MCF 10A (cell line): ENCODE data around the gene GSE1. TPM values are rescaled to one million over a fixed set of nuclear protein-coding genes. Genes with fewer than 3 reads are reported as not detected.

Source experiments
- BruUV-seq: library from RNA; stranded (reverse); fragments of 400-500 nt; replicated peaks from 2 replicates; lab custom pipeline; 2021; lab: Mats Ljungman, UMichigan
- CTCF ChIA-PET: fragments of 300-600 bp; sonication (Branson Sonifier 250); formaldehyde crosslinking; extraction: SDS; loops from one replicate; lab custom pipeline; 2021; ENCODE audit warnings: antibody characterized with exemption, inconsistent platforms; lab: Yijun Ruan, JAX
- POLR2A ChIA-PET: fragments of 300-600, 350-650 bp; sonication (Branson Sonifier 250); formaldehyde crosslinking; extraction: SDS; loops from one replicate; lab custom pipeline; 2020; ENCODE audit warnings: antibody characterized with exemption, inconsistent platforms; lab: Yijun Ruan, JAX
- DNase-seq: peaks from one replicate; pipeline ENCODE4 v3.0.0-alpha.2; 2018; ENCODE audit not compliant: unreplicated experiment
- H3K27ac Mint-ChIP-seq: one replicate; pipeline ENCODE4 v1.8.0; 2022; ENCODE audit warnings: mild to moderate bottlenecking, low read depth, mixed read lengths; ENCODE audit not compliant: unreplicated experiment
- H3K27me3 Mint-ChIP-seq: one replicate; pipeline ENCODE4 v1.8.0; 2022; ENCODE audit warnings: mixed read lengths; ENCODE audit not compliant: insufficient read depth, unreplicated experiment
- H3K36me3 Mint-ChIP-seq: one replicate; pipeline ENCODE4 v1.8.0; 2022; ENCODE audit warnings: mild to moderate bottlenecking, moderate library complexity, mixed read lengths; ENCODE audit not compliant: insufficient read depth, unreplicated experiment
- H3K4me1 Mint-ChIP-seq: one replicate; pipeline ENCODE4 v1.8.0; 2022; ENCODE audit warnings: mixed read lengths; ENCODE audit not compliant: insufficient read depth, unreplicated experiment
- H3K4me3 Mint-ChIP-seq: one replicate; pipeline ENCODE4 v1.8.0; 2022; ENCODE audit warnings: mild to moderate bottlenecking, moderate library complexity, mixed read lengths; ENCODE audit not compliant: unreplicated experiment
- H3K9me3 Mint-ChIP-seq: one replicate; pipeline ENCODE4 v1.8.0; 2022; ENCODE audit warnings: mixed read lengths; ENCODE audit not compliant: unreplicated experiment
- CTCF ChIP-seq: fragments of 200-600 bp; IDR thresholded peaks from one replicate; pipeline ENCODE4 v1.8.0; 2022; ENCODE audit warnings: antibody characterized with exemption, mild to moderate bottlenecking; ENCODE audit not compliant: unreplicated experiment
- intact Hi-C: fragments of 100-400 bp; cut with micrococcal nuclease; formaldehyde crosslinking; loops from 2 replicates; pipeline ENCODE4 v1.14.1; 2022
- total RNA-seq: library from RNA; stranded (reverse); gene quantifications from 2 replicates; pipeline ENCODE4 v1.2.3, GENCODE V29; 2022

Gene GSE1
- total RNA-seq, 1 experiment from 2014 or later: 52.9 TPM

DNA sequence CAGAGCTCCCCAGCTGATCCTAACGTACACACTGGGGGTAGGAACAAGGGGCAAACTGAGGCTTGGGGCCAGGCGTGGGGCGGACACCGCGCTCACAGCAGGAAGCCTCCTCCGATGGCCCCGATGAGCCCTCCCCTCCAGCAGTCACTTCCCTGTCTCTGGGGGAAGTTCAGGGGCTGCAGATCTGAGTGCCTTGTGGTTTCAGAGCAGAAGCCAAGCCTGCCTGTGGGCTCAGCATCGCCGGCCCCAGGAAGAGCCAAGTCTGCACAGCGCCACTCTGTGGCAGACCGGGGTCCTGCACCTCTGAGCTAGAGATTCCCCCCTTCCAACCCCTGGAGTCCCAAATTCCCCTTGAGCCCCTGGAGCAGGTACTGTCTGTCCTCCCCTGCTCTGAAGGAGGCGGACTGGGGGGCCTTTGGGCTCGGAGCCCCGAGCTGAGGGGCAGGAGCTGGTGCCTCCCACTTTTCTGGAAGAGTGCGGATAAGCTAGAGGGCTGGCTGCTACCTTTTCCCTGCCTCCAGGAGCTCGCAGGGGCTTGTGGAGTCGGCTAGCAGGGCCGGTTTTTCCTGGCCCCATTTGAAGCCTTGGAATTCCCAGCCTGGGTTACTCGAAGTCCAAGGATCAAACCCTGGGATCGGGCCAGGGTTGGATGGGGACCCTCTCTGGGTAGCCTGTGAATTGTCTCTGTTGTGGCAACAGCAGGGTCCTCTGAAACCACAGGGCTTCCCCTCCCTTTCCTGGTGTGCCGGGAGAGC lies 2.9 kb downstream of the GSE1 start:
- H3K36me3 Mint-ChIP-seq: peaks cover 5% of the 10 kb centered on the region
- DNase-seq: peak; percentile 57

DNA sequence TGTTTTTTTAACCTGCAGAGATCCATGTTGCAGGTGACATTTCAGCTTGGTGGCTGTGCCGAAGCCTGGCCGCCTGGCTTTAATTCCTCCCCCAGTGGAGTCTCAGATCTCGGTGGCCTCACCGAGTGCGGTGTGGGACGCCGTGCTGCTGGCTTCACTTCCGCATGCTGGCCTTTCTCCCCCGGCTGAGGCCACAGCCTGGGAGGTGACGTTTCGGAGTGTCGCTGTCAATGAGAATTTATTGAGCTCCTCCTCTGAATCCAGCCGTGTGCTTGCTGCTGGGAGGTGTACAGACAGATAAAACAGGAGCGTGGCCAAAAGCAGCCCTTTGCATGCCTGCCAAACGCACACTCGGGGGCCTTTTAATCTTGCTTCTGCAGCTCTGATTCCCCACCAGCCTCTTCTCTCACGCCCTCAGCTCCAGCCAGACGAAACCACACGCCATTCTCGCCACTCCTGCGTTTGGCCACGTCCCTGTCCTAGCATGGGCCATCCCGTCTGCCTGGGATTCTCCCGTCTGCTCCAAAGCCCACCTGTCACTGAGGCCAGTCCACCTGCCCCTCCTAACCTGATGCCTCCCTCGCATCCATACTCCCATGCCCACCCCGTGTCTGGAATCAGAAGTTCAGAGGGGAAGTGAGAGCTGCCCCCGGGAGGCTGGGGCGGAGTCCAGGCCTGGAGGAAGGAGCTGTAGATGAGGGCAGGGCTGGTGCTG lies 3.6 kb downstream of the GSE1 start:
- H3K4me1 Mint-ChIP-seq: peaks cover 4% of the 10 kb centered on the region
- H3K27me3 Mint-ChIP-seq: no peaks in the 10 kb centered on the region
- peak overlapping the region; percentile 76 for H3K27ac Mint-ChIP-seq
- peaks cover 8% of the 10 kb centered on the region for H3K36me3 Mint-ChIP-seq
- H3K9me3 Mint-ChIP-seq: no peaks in the 10 kb centered on the region
- intact Hi-C loops: no loop called here
- DNase-seq: no peak
- ChIA-PET CTCF (interaction anchor here (0.5 to 3.0 kb wide), 29 partner anchors 8 to 1252 kb away, joined by 3 to 16 read pairs (median 4); no protein-coding TSS in a partner anchor), POLR2A (interaction anchor here (0.6 to 3.1 kb wide), 8 partner anchors 18 to 1116 kb away, joined by 3 to 24 read pairs (median 4); no protein-coding TSS in a partner anchor)
- H3K4me3 Mint-ChIP-seq: peak overlapping the region; percentile 48
- BruUV-seq: no TSS peak
- TF ChIP-seq CTCF: no peak

More for the DNA sequence above, 2.9 kb downstream of the GSE1 start:
- POLR2A ChIA-PET: interaction anchor here (0.6 to 3.1 kb wide), 12 partner anchors 9 to 589 kb away, joined by 3 to 24 read pairs (median 4); no protein-coding TSS in a partner anchor
- peaks cover 4% of the 10 kb centered on the region for H3K4me1 Mint-ChIP-seq
- CTCF ChIA-PET: interaction anchor here (0.5 to 3.0 kb wide), 40 partner anchors 9 to 539 kb away, joined by 3 to 16 read pairs (median 4); no protein-coding TSS in a partner anchor
- H3K9me3 Mint-ChIP-seq: no peaks in the 10 kb centered on the region
- BruUV-seq: no TSS peak
- peak; percentile 76 for TF ChIP-seq CTCF
- intact Hi-C loops: no loop called here
- H3K27ac Mint-ChIP-seq: no peak overlapping the region
- peak overlapping the region; percentile 76 for H3K4me3 Mint-ChIP-seq
- no peaks in the 10 kb centered on the region for H3K27me3 Mint-ChIP-seq

DNA sequence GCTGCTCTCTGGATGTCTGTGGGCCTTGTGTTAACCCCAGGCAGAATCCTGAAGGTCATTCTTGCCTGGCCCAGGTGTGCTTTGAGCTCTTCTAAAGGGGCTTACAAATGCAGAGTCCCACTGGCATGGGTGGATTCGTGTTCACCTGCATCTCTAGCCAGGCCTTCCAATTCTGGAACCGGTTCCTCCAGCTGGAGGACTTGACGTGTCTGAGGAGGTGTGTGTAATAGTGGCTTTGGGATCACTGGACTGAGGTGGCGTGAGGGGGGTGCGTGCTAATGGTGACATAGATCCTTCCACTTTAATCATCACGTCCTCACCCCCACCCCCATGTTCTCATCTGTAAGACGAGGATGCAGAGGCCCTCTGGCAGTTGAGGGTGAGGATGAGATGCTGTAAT lies 4.8 kb downstream of the GSE1 start:
- ChIA-PET POLR2A (interaction anchor here (1.0 to 3.1 kb wide), 2 partner anchors 61 to 64 kb away, joined by 4 to 18 read pairs; no protein-coding TSS in a partner anchor), CTCF (interaction anchor here (0.6 to 1.9 kb wide), 3 partner anchors 10 to 55 kb away, joined by 3 to 6 read pairs (median 3); no protein-coding TSS in a partner anchor)
- Mint-ChIP-seq H3K4me3 (no peak overlapping the region), H3K36me3 (peaks cover 10% of the 10 kb centered on the region), H3K9me3 (no peaks in the 10 kb centered on the region), H3K27ac (no peak overlapping the region), H3K27me3 (no peaks in the 10 kb centered on the region), H3K4me1 (peaks cover 4% of the 10 kb centered on the region)
- no TSS peak for BruUV-seq
- intact Hi-C loops: no loop called here
- no peak for DNase-seq
- no peak for TF ChIP-seq CTCF
